GM19043 (cell line): ENCODE measurements around the gene FRMD4B.
"Not testable (repeated sequence)": the region's sequence is repeated elsewhere in the genome, so short reads cannot be mapped to it uniquely, and the experiment has no call there.

Source experiments
- ATAC-seq: cut with Tn5 transposase; IDR thresholded peaks from one replicate; pipeline ENCODE4 v1.9.1; 2021; ENCODE audit warnings: low read depth; ENCODE audit not compliant: unreplicated experiment

FRMD4B gene

DNA sequence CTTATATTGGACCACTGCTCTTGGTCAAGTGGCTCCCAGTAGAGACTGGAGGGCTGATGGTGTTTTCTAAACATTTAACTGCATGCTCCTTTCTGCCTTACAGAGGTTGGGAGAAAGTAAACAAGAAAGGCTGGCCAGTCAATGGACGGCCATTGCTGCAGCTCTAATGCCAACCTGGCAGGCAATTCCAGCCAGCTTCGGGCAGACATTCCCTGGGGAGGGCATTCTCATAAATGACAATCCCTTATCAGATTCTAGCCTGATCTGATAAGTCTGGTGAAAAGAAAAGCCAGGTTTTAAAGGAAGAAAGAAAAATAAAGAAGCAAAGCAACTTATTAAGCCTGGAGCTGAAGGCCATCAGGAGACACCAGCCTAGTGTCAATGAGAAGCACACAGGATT lies 60.7 kb downstream of the FRMD4B start:
- ATAC-seq = no peak

DNA sequence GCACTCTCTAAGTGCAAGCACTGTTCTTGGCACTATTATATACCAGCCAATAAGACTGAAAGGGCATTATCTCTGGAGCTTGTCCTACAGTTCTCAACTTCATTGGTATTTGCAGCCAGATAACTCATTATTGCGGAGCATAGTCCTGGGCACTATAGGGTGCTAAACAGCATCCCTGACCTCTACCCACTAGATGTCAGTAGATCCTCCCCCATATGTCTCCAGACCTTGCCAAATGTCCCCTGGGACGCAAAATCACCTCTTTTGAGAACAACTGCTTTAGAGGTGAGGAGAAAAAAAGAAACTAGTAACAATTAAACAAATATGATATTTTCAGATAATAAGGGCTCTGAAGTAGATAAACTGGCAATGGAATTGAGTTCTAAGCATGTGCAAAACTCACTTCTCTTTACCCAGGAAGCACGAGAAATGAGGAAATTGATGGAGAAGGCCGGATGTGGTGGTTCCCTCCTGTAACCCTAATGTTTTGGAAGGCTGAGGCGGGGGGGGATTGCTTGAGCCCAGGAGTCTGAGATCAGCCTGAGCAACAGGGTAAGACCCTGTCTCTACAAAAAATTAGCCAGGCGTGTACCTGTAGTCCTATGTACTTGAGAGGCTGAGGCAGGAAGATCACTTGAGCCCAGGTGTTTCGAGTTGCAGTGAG lies 61.4 kb downstream of the FRMD4B start:
- ATAC-seq = peak; percentile 50

DNA sequence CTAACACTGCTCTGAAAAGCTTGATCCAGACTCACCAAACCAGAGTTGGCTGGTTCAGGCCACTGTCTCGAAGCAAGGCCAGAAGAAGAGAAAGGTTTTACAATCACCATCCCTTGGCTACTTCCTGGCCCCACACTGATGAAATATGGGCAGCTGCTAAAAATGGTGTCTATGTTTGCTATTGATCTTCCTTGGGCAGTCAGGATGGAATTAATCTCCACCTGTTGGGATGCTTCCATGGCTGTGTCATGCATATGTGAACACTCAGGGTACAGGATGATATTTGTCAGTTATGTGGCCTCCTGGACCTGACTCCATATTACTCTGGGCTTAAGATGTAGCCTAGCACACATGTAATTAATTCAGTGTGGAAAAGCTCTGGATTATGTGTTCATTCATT lies 61.9 kb downstream of the FRMD4B start:
- no peak for ATAC-seq

DNA sequence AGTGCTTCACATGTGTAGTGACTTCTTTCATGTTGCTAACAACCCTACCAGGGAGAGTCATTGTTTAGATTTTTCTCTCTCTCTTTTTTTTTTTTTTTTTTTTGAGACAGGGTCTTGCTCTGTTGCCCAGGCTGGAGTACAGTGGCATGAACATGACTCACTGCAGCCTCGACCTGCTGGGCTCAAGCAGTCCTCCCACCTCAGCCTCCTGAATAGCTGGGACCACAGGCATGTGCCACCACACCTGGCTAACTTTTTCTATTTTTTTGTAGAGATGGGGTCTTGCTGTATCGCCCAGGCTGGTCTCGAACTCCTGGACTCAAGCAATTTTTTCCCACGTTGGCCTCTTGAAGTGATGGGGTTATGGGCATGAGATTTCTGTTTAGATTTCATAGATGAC lies 63.4 kb downstream of the FRMD4B start:
- not testable (repeated sequence) for ATAC-seq

DNA sequence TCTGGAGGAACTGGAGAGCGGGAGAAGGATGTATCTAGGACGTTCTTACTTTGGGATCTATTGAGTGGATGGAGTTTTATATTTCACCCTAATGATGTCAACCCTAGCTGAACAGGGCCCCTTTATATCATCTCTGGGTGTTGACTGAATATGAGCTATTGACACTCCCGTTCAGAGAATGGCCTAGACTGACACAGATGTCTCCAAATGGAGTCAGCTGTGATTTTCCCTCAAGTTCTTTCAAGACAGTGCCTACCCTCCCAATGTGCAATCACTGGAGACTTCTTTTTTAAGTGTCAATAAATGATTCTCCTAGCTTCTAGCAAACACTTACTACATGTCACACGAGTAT lies 63.8 kb downstream of the FRMD4B start:
- ATAC-seq = no peak

DNA sequence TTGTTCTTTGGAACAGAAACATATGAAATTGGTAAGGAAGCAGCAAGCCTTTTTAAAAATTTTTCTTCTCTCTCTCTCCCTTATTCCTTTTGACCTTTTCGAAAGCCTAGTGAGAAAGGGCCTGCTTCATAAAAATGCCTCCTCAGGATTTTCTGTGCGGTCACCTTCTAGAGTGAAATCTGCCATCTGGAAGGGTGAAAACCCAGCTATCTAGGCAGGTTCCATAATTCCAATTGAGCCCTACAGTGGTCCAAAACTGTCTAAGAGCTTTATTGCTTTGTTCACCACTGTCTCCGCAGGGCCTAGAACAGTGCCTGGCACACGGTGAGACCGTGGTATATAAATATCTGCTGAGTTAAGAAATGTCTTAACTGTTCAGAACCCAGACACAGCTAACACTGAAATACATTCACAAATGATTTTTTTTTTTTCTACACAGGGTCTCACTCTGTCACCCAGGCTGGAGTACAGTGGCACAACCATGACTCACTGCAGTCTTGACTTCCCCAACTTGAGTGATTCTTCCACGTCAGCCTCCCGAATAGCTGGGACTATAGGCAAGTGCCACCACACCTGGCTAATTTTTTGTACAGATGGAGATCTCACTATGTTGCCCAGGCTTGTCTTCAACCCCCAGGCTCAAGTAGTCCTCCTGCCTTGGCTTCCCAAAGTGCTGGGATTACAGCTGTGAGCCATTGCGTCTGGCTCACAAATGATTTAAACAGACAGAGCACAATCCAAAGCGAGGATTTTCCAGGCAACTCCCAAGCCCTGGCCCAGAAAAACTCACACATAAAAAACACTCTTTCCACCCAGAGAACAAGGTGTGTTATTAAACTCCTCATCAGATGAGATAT lies 64.4 kb downstream of the FRMD4B start:
- ATAC-seq = no peak

DNA sequence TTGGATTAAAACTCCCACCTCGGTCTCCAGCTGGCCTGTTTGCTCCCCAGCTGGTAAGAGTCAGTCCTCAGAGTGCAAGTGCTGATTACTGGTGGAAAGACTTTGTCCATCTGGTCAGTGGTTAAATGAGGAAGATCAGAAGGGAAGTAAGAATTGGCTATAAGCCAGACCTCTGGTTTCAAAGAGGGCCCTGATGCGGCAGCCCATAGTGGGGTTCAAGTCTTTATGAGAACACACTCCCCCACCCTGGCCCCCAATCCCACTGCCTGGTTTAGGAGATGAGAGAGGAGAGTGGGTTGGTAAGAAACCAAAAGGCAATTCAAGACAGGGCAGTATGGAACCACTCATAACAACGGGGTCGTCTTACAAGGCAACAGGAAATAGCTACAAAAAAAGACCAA lies 65.0 kb downstream of the FRMD4B start:
- ATAC-seq = peak; percentile 67

DNA sequence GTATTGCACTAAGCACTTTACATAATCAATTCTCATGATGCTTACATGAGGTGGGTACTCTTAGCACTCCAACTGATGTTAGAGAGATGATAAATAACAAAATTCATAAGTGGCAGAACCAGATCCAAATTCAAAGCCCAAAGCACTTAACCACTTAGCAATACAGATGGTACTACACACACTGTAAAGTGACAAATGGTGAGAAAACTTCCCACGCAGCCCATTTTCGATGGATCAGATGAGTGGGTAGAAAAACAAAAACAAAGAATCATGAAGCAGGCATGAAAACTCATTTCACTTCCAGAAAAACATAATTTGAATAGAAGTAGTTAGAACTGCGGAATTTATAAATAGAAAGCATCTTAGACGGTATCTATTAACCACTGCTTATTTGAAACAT lies 66.2 kb downstream of the FRMD4B start:
- no peak for ATAC-seq

DNA sequence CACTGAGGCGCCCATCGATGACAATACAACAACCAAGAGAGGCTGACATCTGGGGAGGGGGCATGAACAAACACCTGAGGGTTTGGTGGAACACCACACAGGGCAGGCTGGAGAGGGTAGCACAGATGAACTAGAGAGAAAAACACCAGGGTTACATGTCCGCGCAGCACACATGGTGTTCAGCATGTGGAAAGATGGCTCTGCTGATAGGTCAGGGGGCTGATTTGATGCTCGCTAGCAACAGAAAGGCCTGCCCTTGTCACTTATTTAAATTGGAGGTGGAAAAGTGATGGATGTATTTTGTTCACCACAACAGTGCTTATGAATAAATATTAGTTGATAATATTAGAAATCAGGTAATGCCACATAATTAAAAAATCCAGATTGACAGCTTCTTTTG lies 67.5 kb downstream of the FRMD4B start:
- no peak for ATAC-seq

DNA sequence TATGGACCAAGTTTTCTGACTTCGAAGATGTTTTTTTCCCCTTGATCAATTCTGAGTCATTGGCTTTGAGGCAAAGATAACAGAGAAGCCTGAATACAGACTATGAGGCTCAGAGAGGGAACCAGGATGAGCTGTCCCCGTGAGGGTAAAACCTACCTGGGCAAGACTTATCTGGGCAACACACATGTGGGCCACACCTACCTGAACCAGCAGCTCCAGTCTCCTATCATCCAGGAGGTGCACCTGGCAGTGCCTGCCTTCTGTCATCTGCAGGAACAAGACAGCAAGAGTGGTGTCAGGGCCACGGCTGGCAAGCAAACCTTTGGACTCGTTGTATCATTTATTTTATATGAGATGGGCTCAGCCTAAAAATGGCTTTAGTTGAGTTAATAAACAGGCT lies 72.6 kb downstream of the FRMD4B start:
- no peak for ATAC-seq

DNA sequence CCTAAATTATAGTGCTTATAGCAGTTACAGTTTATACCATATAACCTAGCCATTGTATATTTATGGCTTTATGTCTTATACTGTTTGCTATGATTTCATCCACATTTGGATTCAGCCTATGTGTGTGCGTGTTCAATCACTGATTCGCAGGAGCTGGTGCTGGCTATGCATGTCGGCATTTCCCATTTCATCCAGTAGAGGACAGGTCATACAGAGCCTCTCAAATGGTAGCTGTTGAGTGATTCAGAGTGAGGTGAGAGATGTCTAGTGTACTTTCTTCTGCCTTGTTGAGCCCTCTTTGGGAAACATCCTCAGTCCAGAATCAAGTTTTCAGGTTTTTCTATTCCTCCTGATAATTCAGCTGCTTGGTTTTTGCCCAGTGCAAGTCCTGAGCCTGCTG lies 76.1 kb downstream of the FRMD4B start:
- no peak for ATAC-seq

DNA sequence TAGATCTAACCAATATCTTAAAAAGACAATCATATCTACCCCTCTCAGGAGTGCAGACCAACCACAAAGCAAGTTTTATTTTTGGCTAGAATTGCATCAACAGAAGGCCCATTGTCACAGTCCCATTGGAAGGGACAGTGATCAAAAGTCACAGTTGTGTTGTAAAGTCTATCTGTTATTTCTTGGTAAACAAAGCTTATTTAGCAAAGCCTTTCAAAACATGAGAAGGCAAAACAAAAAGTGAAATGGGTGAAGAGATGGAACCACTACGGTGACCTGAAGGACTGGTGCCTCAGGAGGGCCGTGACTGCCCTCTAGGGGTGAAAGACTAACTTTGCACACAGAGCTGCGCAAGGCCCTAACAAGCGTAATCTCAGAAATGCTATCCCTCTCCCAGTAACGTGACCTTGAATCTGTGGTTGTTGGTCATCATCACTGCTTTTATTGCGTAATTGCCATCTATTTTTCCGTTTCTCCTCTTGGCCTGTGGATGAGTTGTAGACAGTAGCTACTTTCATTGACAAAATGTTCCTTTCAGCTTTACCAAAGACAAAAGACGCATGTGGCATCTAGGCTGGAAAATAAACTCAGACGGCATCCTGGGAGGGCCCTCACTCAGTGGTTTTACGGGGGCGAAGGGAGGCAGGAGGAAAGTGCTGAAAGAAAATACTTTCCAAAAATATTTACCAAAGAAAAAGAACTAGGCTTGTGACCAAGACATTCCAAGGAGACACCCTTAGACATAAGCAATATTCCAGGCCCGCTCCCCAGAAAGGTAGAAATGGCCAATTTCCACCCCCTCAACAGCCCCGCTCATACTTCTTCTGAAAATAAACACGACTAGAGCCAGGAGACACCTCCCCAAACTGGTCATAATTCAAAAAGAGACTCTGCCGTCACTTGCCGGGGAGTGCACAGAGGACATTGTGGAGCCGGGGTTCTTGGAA lies 79.4 kb downstream of the FRMD4B start:
- ATAC-seq = peak; percentile 96

DNA sequence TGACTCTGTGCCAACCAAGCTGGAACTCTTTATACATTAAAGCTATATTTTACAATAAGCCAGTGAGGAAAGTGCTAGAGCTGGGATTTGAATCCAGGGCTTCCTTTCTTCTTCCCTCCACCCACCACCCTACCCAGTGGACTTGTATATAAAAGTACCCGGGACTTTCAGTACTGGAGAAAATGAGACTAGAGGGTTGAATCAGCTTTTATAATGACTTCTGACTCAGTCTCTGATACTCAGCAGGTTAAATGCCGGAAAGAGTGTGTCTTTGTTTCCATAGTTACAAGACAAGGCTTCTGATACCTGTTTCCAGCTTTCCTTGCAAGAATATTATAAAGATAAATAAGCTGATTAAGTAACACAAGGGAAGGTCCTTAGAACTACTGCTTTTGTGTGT lies 80.9 kb downstream of the FRMD4B start:
- ATAC-seq = no peak

DNA sequence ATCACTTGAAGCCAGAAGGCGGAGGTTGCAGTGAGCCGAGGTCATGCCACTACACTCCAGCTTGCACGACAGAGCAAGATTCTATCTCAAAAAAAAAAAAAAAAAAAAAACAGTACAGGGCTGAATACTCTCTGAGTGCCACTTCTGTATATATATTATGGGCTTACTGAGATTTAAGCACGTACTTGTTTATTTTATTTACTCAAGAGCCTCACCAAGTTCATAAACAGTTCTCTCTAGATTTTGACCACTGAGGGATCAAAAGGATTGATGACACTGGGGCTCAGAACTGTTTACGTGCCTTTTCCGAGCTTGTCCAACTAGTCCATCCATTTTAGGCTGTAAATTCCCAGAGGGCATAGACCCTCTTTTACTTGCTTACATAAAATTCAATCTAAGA lies 81.5 kb downstream of the FRMD4B start:
- ATAC-seq = no peak

DNA sequence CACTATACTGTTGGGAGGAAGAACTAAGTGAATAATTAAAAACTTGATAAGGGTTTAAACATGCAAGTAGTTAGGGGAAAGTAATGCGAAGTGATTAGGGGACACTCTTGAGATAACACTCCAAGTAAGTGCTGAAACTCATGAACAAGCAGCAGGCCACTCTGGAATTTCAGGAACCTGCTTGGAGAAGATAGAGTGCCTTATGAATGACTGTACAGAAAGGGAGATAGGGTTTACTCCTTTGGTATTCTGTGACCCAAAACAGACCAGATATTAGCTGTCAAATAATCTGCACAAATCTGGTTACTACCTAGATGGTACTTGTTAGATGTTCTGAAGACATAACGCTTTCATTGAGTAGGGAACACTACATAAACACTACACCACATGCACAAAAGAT lies 85.6 kb downstream of the FRMD4B start:
- ATAC-seq = no peak

DNA sequence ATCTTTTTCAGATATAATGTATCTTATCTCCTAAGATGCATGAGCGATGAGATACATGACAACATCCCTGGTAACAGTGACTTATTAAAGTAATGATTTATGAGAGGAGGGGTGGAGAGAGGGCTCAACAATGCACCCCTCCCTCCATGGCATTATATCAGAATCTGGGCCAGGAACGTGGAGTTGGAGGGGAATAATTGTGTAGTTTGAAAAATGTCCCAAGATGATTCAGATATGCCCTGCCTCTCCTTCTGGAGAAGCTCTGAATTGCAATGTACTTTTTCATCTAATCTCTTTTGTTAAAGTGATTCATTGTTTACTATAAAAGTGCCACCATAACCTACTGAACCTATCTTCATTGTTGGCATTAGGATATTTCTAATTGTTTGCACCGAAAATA lies 86.5 kb downstream of the FRMD4B start:
- no peak for ATAC-seq

DNA sequence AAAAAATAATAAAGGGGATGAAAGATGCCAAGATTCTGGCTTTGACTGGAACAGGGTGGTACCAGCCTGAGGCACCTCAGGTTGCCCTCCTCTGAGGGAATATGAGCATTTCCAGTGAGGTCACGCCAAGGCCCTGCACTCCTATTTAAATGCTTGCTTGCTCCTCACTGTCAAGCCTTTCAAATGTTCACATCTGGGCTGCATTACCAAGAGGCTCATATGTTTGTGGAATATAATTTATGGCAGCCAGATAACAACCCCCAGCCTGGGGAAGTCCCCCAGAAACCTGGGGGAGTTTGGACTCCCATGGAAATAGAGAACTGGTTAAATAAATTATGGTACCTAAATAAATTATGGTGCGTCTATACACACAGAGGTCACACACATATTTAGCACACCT lies 88.4 kb downstream of the FRMD4B start:
- ATAC-seq = no peak

DNA sequence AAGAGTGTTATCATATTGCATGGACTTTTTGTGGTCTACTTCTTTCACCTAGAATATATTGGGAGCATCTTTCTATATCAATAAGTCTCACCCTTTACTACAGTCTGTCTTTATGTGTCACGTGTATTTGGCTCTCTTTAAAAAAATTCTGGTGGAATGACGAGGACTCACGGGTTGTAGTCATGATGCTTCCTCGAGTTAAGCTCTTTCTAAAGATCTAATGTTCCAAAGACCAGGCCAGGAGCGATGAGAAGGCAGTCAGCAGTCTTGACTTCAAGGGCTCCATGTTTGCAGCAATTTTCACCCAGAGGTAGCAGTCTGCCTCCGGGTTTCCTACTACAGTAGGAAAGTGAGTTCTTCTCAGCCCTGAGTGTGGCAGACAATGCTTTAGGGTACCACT lies 88.9 kb downstream of the FRMD4B start:
- ATAC-seq = no peak

DNA sequence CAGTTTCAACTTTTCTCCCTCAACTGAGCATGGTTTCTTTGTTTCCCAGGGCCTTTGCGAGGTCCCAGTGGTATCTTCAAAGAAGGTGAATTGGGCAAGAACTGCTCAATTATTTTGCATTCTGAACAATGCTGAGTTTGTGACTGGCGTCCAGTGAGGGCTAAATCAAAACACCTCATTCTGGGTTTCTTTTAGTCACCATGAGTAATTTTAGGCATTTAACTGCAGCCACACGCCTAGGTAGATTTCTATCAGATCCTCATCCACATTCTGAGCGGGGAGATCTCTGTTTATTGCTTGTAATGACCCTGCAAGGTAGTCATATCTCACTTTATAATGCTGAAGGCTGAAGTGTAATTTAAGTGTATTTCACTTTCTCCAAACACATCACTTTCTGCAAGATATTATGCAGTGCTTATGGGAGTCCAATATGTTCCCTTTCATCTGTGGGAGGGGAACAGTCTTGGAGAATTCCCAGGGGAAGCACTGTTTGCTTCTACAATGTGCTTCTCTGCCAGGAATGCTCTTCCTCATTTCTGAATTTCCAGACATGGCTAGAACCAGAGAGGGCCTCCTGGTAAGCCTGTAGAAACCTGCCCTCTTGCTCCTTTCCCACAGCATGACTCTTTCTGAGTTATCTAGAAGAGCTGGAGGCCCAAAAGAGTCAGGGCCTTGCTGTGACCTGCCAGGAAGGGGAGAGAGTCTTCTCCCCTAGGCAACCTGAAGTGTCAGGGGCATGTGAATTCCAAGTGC lies 91.7 kb downstream of the FRMD4B start:
- no peak for ATAC-seq

DNA sequence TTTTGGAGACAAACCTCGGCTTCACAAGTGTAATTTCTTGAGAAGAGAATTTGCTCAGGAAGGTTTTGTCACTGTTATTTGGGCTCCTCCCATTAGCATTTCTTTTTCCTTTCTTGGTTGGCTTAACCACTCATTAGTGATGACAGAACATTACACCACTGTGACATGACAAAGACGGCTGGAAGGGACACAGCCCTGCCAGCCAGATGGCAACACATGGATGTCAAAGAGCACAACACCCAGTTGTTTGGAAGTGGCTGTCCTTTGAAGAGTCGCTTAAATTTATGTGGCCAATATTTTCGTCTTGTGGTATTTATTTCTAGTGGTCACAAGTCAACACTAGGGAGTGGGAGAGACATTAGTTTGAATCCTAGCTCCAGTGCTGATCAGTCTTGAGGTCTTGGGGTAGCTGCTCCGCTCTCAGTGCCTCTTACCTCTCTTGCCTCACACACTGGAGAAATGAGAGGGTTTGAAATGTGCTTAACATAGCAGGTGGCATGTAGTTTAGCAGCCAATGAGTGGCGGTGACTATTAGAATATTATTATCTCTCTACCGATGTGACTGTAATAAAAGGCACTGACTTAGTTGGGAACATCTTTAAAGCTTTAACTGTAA lies 92.8 kb downstream of the FRMD4B start:
- ATAC-seq = no peak
